Psoas muscle (tissue), 8 donors: ENCODE results near the gene CARF. TPM values are rescaled to one million over a fixed set of nuclear protein-coding genes. Genes with fewer than 3 reads are reported as not detected.
"Not testable (repeated sequence)": the region's sequence is repeated elsewhere in the genome, so short reads cannot be mapped to it uniquely, and the experiment has no call there.

Experiments
- ATAC-seq, 4 donors: fragments of 200-7000 bp; cut with Tn5 transposase; one replicate each; pipeline ENCODE4 v1.9.1; 2020; ENCODE audit warnings: moderate library complexity in 3 of 4, mild to moderate bottlenecking in 2 of 4
- DNase-seq, 2 donors: peaks; one replicate each; pipeline ENCODE4 v3.0.0-alpha.2; 2020
- H3K27ac ChIP-seq: fragments of 200-600 bp; one replicate; pipeline ENCODE4 v1.8.0; 2022
- H3K27me3 ChIP-seq, 3 donors: fragments of 200-600 bp in 1 of 3; one replicate each; pipeline versions ENCODE4 v1.6.1 to v1.8.0; 2013 to 2022; ENCODE audit warnings: low read length in 2 of 3, mild to moderate bottlenecking in 2 of 3, moderate library complexity in 1 of 3; ENCODE audit not compliant: insufficient read depth in 3 of 3
- H3K36me3 ChIP-seq, 2 donors: fragments of 200-600 bp in 1 of 2; one replicate each; pipeline versions ENCODE4 v1.6.1 to v1.8.0; 2013 to 2022; ENCODE audit warnings: low read depth in 1 of 2, mild to moderate bottlenecking in 1 of 2, moderate library complexity in 1 of 2; ENCODE audit not compliant: insufficient read depth in 1 of 2
- H3K4me1 ChIP-seq: fragments of 200-600 bp; one replicate; pipeline ENCODE4 v1.8.0; 2022
- H3K4me3 ChIP-seq: fragments of 200-600 bp; one replicate; pipeline ENCODE4 v1.8.0; 2022; ENCODE audit warnings: mild to moderate bottlenecking
- H3K9me3 ChIP-seq: fragments of 200-600 bp; one replicate; pipeline ENCODE4 v1.8.0; 2022
- WGBS, 3 donors: extraction: QIAGEN DNeasy Blood & Tissue Kit; methylation state at CpG; one replicate each; pipeline versions ENCODE4 v1.1.6 to v1.1.7; 2013; 5-methylcytosine and 5-hydroxymethylcytosine counted together
- intact Hi-C, 2 donors: fragments of 100-400 bp; cut with DNase I; formaldehyde crosslinking; loops; one replicate each; pipeline versions ENCODE4 v1.11.0 to v1.14.2; 2022
- polyA plus RNA-seq, 3 donors: library from polyadenylated mRNA; stranded (reverse); fragments of 200-250 nt; gene quantifications; one replicate each; pipeline ENCODE4 v1.2.3, GENCODE V29; 2013
- total RNA-seq, 4 donors: library from RNA; stranded (reverse); fragmentation: NEBNext Ultra II Directional in 2 of 4; extraction: Animal tissue kit (Norgen Biotek cat#: 25700) in 2 of 4; gene quantifications; one replicate each; pipeline versions ENCODE4 v1.2.1 to v1.2.4, GENCODE V29; 2021 to 2023
- TF ChIP-seq, protein P1 (sequence below): fragments of 200-600 bp; IDR thresholded peaks from one replicate; pipeline ENCODE4 v1.8.0; 2022; ENCODE audit warnings: antibody characterized with exemption
- donor health status: healthy with polysubstance abuse.
- donor health status: DM: no; HTN: no; CAD: no; lungs with moderate emphysema.
- donor health status: Bipolar disorder and iron deficiency.
- donor health status: healthy.
- donor health status: DM: yes; HTN: yes; CAD: no.
- donor health status: DM: no; HTN: no; CAD: no.
- donor health status: DM: no; HTN: no; CAD: no.
- donor health status: DM: yes; HTN: yes; CAD: no.

The CARF gene
- total and polyA plus RNA-seq, 7 donors = 0.76 to 7.7 (median 4.5) TPM

DNA sequence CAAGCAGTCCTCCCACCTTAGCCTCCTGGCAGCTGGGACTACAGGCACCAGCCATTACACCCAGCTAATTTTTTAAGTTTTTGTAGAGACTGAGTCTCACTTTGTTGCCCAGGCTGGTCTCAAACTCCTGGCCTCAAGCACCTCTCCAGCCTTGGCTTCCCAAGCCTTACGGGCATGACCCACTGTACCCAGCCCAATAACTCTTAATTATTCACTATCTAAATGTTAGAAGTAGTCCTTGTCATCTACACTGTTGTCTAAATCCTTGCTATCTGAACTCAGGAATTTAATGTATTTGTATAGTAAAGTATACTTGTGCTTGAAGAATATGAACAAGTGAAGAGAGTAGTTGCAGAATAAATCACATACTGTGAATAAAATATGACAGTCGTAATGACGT, 64.7 kb downstream of the CARF start:
- no peak for DNase-seq
- intact Hi-C loops = no loop called here
- TF ChIP-seq, protein P1, sequence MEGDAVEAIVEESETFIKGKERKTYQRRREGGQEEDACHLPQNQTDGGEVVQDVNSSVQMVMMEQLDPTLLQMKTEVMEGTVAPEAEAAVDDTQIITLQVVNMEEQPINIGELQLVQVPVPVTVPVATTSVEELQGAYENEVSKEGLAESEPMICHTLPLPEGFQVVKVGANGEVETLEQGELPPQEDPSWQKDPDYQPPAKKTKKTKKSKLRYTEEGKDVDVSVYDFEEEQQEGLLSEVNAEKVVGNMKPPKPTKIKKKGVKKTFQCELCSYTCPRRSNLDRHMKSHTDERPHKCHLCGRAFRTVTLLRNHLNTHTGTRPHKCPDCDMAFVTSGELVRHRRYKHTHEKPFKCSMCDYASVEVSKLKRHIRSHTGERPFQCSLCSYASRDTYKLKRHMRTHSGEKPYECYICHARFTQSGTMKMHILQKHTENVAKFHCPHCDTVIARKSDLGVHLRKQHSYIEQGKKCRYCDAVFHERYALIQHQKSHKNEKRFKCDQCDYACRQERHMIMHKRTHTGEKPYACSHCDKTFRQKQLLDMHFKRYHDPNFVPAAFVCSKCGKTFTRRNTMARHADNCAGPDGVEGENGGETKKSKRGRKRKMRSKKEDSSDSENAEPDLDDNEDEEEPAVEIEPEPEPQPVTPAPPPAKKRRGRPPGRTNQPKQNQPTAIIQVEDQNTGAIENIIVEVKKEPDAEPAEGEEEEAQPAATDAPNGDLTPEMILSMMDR = no peak
- Histone ChIP-seq H3K27ac (no peak overlapping the region), H3K9me3 (no peaks in the 10 kb centered on the region), H3K4me3 (no peak overlapping the region), H3K4me1 (no peaks in the 10 kb centered on the region), H3K27me3 (no peaks in the 10 kb centered on the region), H3K36me3 (peaks cover 0 to 93% of the 10 kb centered on the region in 2 donors)
- 92 to 97% (median 94%) methylated on average over 3 of the region's 3 CpGs for whole genome bisulfite sequencing, 3 donors
- ATAC-seq = no peak

- Histone ChIP-seq H3K36me3 (peaks cover 0 to 60% of the 10 kb centered on the region in 2 donors), H3K9me3 (no peaks in the 10 kb centered on the region), H3K27ac (no peak overlapping the region), H3K4me1 (no peaks in the 10 kb centered on the region), H3K27me3 (no peaks in the 10 kb centered on the region), H3K4me3 (no peak overlapping the region)
- ATAC-seq (no peak), DNase-seq (no peak)
- WGBS, 3 donors = 94 to 97% (median 95%) methylated on average over 3 of the region's 3 CpGs
- intact Hi-C loops = loop anchor here in 1 of 2 donors (10.0 kb wide), 1 partner anchor 152 kb away; no protein-coding TSS in a partner anchor
- TF ChIP-seq, protein P1 = no peak
These were observed 70.9 kb downstream of the CARF start for GRCh38 chr2:202982779-202983491.

DNA sequence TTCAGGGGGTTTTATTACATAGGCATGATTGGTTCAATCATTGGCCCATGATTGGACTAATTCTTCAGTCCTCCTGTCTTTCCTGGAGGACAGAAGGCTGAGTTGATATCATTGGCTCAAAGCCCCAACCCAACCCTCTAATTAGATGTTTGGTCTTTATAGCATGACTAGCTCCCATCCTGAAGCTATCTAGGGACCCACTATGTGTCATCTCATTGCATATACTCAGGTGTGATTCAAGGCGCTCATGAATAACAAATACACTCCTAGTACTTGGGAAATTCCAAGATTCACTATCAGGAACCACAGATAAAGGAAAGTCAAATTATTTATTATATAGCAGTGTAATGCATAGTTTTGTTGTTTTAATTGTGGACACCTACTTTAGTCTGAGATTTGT, 77.7 kb downstream of the CARF start:
- no peaks in the 10 kb centered on the region for H3K27me3 ChIP-seq
- H3K4me1 ChIP-seq = no peaks in the 10 kb centered on the region
- intact Hi-C loops = loop anchor here (10.0 kb wide), 2 partner anchors 145 kb away; no protein-coding TSS in a partner anchor
- TF ChIP-seq, protein P1 = no peak
- no peaks in the 10 kb centered on the region for H3K9me3 ChIP-seq
- DNase-seq (no peak), ATAC-seq (no peak)
- H3K4me3 ChIP-seq = no peak overlapping the region
- no peak overlapping the region for H3K27ac ChIP-seq
- peaks cover 0 to 5% of the 10 kb centered on the region in 2 donors for H3K36me3 ChIP-seq
- 97 to 100% (median 98%) methylated on average over 1 of the region's 1 CpG for WGBS, 3 donors

GRCh38 chr2:202990501-202990900, 78.4 kb downstream of the CARF start:
- Histone ChIP-seq H3K27me3 (no peaks in the 10 kb centered on the region), H3K36me3 (peaks cover 0 to 5% of the 10 kb centered on the region in 2 donors), H3K9me3 (no peaks in the 10 kb centered on the region), H3K4me3 (no peak overlapping the region), H3K4me1 (no peaks in the 10 kb centered on the region), H3K27ac (no peak overlapping the region)
- TF ChIP-seq, protein P1 = no peak
- DNase-seq (no peak), ATAC-seq (no peak)
- WGBS, 3 donors = 92 to 94% (median 93%) methylated on average over 3 of the region's 3 CpGs
- intact Hi-C loops = loop anchor here in 1 of 2 donors (10.0 kb wide), 1 partner anchor 146 kb away; no protein-coding TSS in a partner anchor

GRCh38 chr2:202997113-202997512, 85.0 kb downstream of the CARF start:
- H3K27ac ChIP-seq, H3K27me3 ChIP-seq, H3K4me1 ChIP-seq, DNase-seq, ATAC-seq, H3K9me3 ChIP-seq, H3K4me3 ChIP-seq, H3K36me3 ChIP-seq: not testable (repeated sequence)
- 61 to 71% (median 63%) methylated on average over 3 of the region's 3 CpGs for WGBS, 3 donors
- intact Hi-C loops = loop anchor here in 1 of 2 donors (10.0 kb wide), 1 partner anchor 152 kb away; no protein-coding TSS in a partner anchor
